Measurements from ENCODE around the gene GSAP.

GRCh38 chr7:77362905-77363304 lies 53.2 kb downstream of the GSAP start:
- TF ChIP-seq CTCF (IDR thresholded peaks at IDR 0.05), result no peak
- TF ChIP-seq POLR2AphosphoS5 (IDR thresholded peaks at IDR 0.05; ENCODE audit: low read depth, low read length), result no peak
- no peak for TF ChIP-seq REST (IDR thresholded peaks at IDR 0.05; ENCODE audit: insufficient read depth in 1 of 2, low read depth in 2 of 2, low read length in 1 of 2)

Measured in Panc1 (cell line).